Suprapubic skin (tissue), 4 donors: ENCODE results near the gene ADAMTSL2. TPM values are rescaled to one million over a fixed set of nuclear protein-coding genes. Genes with fewer than 3 reads are reported as not detected.

ENCODE experiments used
- DNase-seq, 2 donors: peaks; one replicate each; pipeline ENCODE4 v3.0.0-alpha.2; 2019; ENCODE audit warnings: low spot score in 2 of 2
- H3K27ac ChIP-seq: fragments of 200-600 bp; sonication (generic); one replicate; pipeline ENCODE4 v1.5.1; 2019
- H3K27me3 ChIP-seq: fragments of 200-600 bp; sonication (generic); one replicate; pipeline ENCODE4 v1.5.1; 2019
- H3K36me3 ChIP-seq: fragments of 200-600 bp; sonication (generic); one replicate; pipeline ENCODE4 v1.5.1; 2019
- H3K4me1 ChIP-seq: fragments of 200-600 bp; sonication (generic); one replicate; pipeline ENCODE4 v1.5.1; 2019
- H3K4me3 ChIP-seq: fragments of 200-600 bp; sonication (generic); one replicate; pipeline ENCODE4 v1.5.1; 2019; ENCODE audit warnings: mild to moderate bottlenecking
- H3K9me3 ChIP-seq: fragments of 200-600 bp; sonication (generic); one replicate; pipeline ENCODE4 v1.5.1; 2019
- CTCF ChIP-seq, 2 donors: fragments of 200-600 bp in 1 of 2; fragments of 450-650 bp in 1 of 2; sonication (generic) in 1 of 2; IDR thresholded peaks; one replicate each; pipeline ENCODE4 v1.5.1; 2016 to 2019; ENCODE audit warnings: antibody characterized with exemption in 2 of 2, mild to moderate bottlenecking in 1 of 2, moderate library complexity in 1 of 2
- EP300 ChIP-seq: sonication (generic); formaldehyde crosslinking; IDR thresholded peaks from one replicate; pipeline ENCODE4 v1.6.1; 2017; ENCODE audit warnings: antibody characterized with exemption
- POLR2A ChIP-seq, 2 donors: fragments of 450-650 bp; IDR thresholded peaks; one replicate each; pipeline ENCODE4 v1.6.1; 2017; ENCODE audit warnings: antibody characterized with exemption in 2 of 2, mild to moderate bottlenecking in 2 of 2, moderate library complexity in 2 of 2
- POLR2AphosphoS5 ChIP-seq, 3 donors: sonication (generic); formaldehyde crosslinking; IDR thresholded peaks; one replicate each; pipeline ENCODE4 v1.6.1; 2017; ENCODE audit warnings: antibody characterized with exemption in 3 of 3
- WGBS: methylation state at CpG from one replicate; pipeline ENCODE4 v1.1.5; 2018; 5-methylcytosine and 5-hydroxymethylcytosine counted together
- total RNA-seq, 4 donors: library from RNA; depleted of rRNA; stranded (reverse); fragments of >200 nt; gene quantifications; one replicate each; pipeline ENCODE4 v1.1.0, GENCODE V29; 2016

ADAMTSL2 gene
- total RNA-seq, 4 donors from 2014 or later = 0.16 to 0.85 (median 0.46) TPM

- H3K27ac ChIP-seq = no peak overlapping the region
- no peaks in the 10 kb centered on the region for H3K4me1 ChIP-seq
- H3K36me3 ChIP-seq = no peaks in the 10 kb centered on the region
- DNase-seq = no peak
- H3K9me3 ChIP-seq = peaks cover 6% of the 10 kb centered on the region
- WGBS = 48% methylated on average over 5 of the region's 19 CpGs
- no peak overlapping the region for H3K4me3 ChIP-seq
- no peak for TF ChIP-seq POLR2AphosphoS5 (IDR thresholded peaks at IDR 0.05)
- TF ChIP-seq CTCF (IDR thresholded peaks at IDR 0.05) = no peak
- no peak for TF ChIP-seq POLR2A (IDR thresholded peaks at IDR 0.05)
- no peak for TF ChIP-seq EP300
- peaks cover 33% of the 10 kb centered on the region for H3K27me3 ChIP-seq
Measured at GRCh38 chr9:133499132-133499891, 35.2 kb upstream of the ADAMTSL2 start.

GRCh38 chr9:133499892-133500270, 34.6 kb upstream of the ADAMTSL2 start:
- H3K9me3 ChIP-seq = peaks cover 6% of the 10 kb centered on the region
- DNase-seq = no peak
- peaks cover 33% of the 10 kb centered on the region for H3K27me3 ChIP-seq
- H3K27ac ChIP-seq = no peak overlapping the region
- TF ChIP-seq POLR2A (IDR thresholded peaks at IDR 0.05) (no peak), EP300 (no peak), POLR2AphosphoS5 (IDR thresholded peaks at IDR 0.05) (no peak), CTCF (IDR thresholded peaks at IDR 0.05) (no peak)
- no peak overlapping the region for H3K4me3 ChIP-seq
- H3K4me1 ChIP-seq = no peaks in the 10 kb centered on the region
- 88% methylated on average over 10 of the region's 12 CpGs for WGBS
- H3K36me3 ChIP-seq = no peaks in the 10 kb centered on the region

DNA sequence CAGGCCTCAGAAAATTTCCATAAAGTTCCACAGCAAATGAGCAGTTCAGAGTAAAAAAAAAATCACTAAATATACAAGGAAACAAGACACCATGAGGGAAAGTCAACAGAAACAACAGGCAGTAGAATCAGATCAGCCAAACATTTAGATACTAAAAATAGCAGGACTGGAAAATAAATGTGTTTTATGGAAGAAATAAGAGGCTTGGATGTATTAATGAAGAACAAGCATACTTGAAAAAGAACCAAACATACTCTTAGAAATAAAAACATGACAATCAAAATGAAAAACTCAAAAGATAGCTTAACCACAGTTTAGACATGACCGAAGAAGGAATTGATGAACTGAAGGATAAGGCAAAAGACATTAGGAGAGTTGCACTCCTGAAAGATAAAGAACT, 32.4 kb upstream of the ADAMTSL2 start:
- no peak for TF ChIP-seq POLR2A (IDR thresholded peaks at IDR 0.05)
- Histone ChIP-seq H3K4me1 (peaks cover 9% of the 10 kb centered on the region), H3K4me3 (no peak overlapping the region), H3K27me3 (peaks cover 20% of the 10 kb centered on the region), H3K9me3 (peaks cover 6% of the 10 kb centered on the region), H3K36me3 (no peaks in the 10 kb centered on the region), H3K27ac (no peak overlapping the region)
- WGBS = 100% methylated on average over 1 of the region's 1 CpG
- no peak for DNase-seq

DNA sequence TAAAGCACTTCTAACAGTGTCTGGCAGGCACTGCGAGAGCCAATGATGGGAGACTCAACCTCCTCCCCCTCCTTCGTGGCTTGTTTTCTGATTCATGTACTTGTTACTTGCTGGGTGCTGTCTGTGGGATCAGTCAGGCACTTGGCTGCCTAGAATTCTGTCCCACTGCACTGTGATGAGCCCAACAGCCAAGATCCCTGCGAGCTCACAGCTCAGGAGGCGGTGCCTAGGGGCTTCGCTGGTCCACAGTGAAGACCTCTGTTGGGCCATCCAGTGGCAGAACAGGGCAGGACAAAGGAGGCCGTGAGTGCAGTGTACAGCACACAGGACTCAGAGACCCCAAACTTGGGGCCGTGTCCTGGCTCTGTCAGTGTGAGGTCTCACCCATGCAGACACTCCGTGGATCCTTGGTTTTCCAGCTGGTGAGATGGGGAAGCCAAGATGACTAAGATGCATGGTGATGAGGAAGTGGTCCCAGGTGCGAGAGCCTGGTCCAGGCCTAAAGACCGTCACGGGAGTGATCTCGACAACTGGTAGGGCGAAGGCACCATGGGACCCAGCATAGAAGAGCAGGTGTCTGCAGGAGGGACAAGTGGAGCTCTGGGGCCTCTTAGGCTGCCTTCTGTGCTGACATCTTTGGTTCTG, 29.2 kb upstream of the ADAMTSL2 start:
- Histone ChIP-seq H3K27ac (peak overlapping the region; percentile 43), H3K27me3 (peaks cover 10% of the 10 kb centered on the region), H3K9me3 (peaks cover 6% of the 10 kb centered on the region), H3K36me3 (no peaks in the 10 kb centered on the region), H3K4me1 (peaks cover 23% of the 10 kb centered on the region), H3K4me3 (no peak overlapping the region)
- WGBS = 85% methylated on average over 13 of the region's 13 CpGs
- TF ChIP-seq POLR2A (IDR thresholded peaks at IDR 0.05) (no peak), POLR2AphosphoS5 (IDR thresholded peaks at IDR 0.05) (no peak), EP300 (no peak), CTCF (IDR thresholded peaks at IDR 0.05) (no peak)
- no peak for DNase-seq

GRCh38 chr9:133505901-133506652, 28.4 kb upstream of the ADAMTSL2 start:
- Histone ChIP-seq H3K4me3 (no peak overlapping the region), H3K9me3 (peaks cover 6% of the 10 kb centered on the region), H3K27ac (peak overlapping the region; percentile 43), H3K36me3 (no peaks in the 10 kb centered on the region), H3K27me3 (peaks cover 10% of the 10 kb centered on the region), H3K4me1 (peaks cover 23% of the 10 kb centered on the region)
- TF ChIP-seq POLR2AphosphoS5 (IDR thresholded peaks at IDR 0.05) (no peak), POLR2A (IDR thresholded peaks at IDR 0.05) (no peak), EP300 (no peak), CTCF (IDR thresholded peaks at IDR 0.05) (no peak)
- DNase-seq = no peak
- 16% methylated on average over 8 of the region's 23 CpGs for WGBS
